Measurements from ENCODE around the gene NOM1.

NOM1 gene

GRCh38 chr7:157018997-157019608, 69.6 kb downstream of the NOM1 start:
- DNase-seq (ENCODE audit: extremely low read depth, insufficient read length), result no peak
- Histone ChIP-seq H3K4me3 (replicated peaks; ENCODE audit: low read depth, low read length) (peak overlapping the region; percentile 23; the same call in 1 of the 2 replicates), H3K36me3 (ENCODE audit: control insufficient read depth, insufficient read depth, low read length) (no peaks in the 10 kb centered on the region), H3K27me3 (replicated peaks; ENCODE audit: control insufficient read depth, insufficient read depth, low read length) (peaks cover 3% of the 10 kb centered on the region)
- no peak for TF ChIP-seq CTCF (IDR thresholded peaks at IDR 0.05; ENCODE audit: insufficient read depth, low read length, poor library complexity, severe bottlenecking)

DNA sequence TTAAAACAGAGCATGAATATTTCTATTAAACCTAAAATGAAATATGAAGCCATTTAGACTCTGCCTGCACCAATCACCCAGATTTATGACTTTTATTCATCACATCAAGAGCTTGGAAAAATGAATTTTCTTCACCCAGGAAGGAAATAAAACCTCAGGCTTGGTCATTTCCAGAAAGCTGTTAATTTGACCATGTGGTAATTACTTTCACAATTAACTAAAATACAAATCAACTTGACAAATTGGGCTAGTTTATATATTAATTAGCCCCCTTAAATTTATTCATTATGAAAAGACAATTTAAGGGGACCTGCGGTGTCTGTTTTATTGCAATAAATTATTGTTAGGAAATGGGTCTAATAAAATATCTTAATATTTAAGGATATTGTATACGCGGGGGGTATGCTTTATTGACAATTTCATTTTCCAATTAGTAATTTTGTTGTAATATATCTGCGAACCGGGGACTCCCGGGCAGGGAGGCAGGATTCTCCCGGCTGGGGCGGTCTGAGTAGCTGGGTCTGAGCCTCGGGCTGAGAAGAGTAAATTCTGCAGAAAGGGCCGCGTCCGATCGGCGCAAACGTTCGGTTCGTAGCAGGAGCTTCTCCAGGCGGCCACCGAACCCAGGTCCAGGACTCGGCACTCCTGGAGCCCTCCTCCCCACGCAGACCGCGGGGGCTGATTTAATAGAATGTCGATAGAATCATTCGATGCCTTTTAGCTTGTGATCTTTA, 70.4 kb downstream of the NOM1 start:
- DNase-seq (ENCODE audit: extremely low read depth, insufficient read length), result no peak
- Histone ChIP-seq H3K27me3 (replicated peaks; ENCODE audit: control insufficient read depth, insufficient read depth, low read length) (peaks cover 4% of the 10 kb centered on the region), H3K4me3 (replicated peaks; ENCODE audit: low read depth, low read length) (no peak overlapping the region), H3K36me3 (ENCODE audit: control insufficient read depth, insufficient read depth, low read length) (no peaks in the 10 kb centered on the region)
- no peak for TF ChIP-seq CTCF (IDR thresholded peaks at IDR 0.05; ENCODE audit: insufficient read depth, low read length, poor library complexity, severe bottlenecking)

DNA sequence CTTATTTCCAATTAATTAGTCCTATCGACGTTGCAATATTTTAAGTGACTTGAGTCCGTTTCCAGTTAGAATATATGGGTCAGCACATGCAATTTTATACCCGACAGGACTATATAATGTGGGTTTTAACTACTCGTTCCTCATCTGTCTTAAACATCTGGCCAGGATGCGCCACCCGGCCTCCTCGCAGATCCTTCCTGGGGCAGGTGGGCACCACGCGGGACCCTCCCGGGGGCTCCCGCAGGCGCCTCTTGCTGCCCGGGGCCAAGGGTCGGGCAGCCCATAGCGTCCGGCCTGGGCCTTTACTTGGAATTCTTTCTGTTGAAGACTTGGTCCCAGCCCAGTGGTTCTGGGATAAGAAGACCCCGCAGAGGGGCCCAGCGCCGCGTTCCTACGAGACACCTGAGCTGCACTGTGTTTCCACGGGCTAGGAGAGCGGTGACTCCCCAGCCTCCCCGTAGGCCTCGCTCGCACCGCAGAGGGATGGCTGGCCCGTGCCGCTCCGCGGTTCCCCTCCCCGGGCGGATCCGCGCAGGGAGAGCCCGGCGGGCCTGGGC, 71.1 kb downstream of the NOM1 start:
- H3K4me3 ChIP-seq (replicated peaks; ENCODE audit: low read depth, low read length), result no peak overlapping the region
- no peak for DNase-seq (ENCODE audit: extremely low read depth, insufficient read length)
- H3K27me3 ChIP-seq (replicated peaks; ENCODE audit: control insufficient read depth, insufficient read depth, low read length), result peaks cover 4% of the 10 kb centered on the region
- H3K36me3 ChIP-seq (ENCODE audit: control insufficient read depth, insufficient read depth, low read length), result no peaks in the 10 kb centered on the region
- TF ChIP-seq CTCF (IDR thresholded peaks at IDR 0.05; ENCODE audit: insufficient read depth, low read length, poor library complexity, severe bottlenecking), result no peak

DNA sequence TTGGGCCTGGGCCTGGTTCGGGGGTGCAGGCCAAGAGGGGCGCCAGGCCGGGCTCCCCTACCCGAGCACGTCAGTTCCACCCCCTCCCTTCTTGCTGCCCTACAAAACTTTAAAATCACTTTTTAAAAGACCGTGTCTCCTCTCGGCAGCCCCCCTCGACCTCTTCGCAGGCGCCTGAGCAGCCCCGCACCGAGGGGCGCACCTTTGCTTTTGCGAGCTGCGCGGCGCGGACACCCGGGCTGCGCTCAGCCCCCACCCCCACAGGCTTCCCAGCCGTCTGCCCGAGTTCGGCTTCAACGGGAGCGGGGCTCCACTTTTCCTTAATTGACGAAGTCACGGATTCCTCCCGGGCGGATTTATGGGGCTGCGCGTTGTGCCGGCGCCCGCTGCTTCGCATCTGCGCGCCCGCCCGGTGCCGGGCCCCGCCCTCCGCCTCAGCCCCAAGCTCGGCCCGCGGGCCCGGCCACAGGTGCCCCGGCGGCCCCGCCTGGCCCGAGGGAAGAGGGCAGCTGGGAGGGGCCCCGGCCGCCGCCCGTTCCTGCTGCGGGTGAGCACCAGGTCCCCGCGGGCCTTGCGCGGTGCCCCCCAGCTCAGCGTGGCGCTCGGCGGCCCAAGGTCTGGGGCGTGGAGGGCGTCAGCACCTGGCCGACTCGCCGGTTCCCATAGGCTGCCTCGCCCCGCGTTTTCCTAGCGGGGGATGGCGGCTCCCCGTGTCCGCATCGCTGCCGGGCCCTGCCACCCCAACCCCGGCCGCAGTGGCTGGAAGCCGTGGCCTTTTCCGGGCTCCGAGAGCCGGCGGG, 71.8 kb downstream of the NOM1 start:
- H3K4me3 ChIP-seq (replicated peaks; ENCODE audit: low read depth, low read length), result no peak overlapping the region
- H3K36me3 ChIP-seq (ENCODE audit: control insufficient read depth, insufficient read depth, low read length), result no peaks in the 10 kb centered on the region
- H3K27me3 ChIP-seq (replicated peaks; ENCODE audit: control insufficient read depth, insufficient read depth, low read length), result peaks cover 4% of the 10 kb centered on the region
- no peak for TF ChIP-seq CTCF (IDR thresholded peaks at IDR 0.05; ENCODE audit: insufficient read depth, low read length, poor library complexity, severe bottlenecking)
- DNase-seq (ENCODE audit: extremely low read depth, insufficient read length), result no peak

GRCh38 chr7:157021871-157022680, 72.6 kb downstream of the NOM1 start:
- no peak overlapping the region for H3K4me3 ChIP-seq (replicated peaks; ENCODE audit: low read depth, low read length)

More at GRCh38 chr7:157021871-157022680, 72.6 kb downstream of the NOM1 start:
- H3K27me3 ChIP-seq (replicated peaks; ENCODE audit: control insufficient read depth, insufficient read depth, low read length), result peaks cover 4% of the 10 kb centered on the region
- no peak for TF ChIP-seq CTCF (IDR thresholded peaks at IDR 0.05; ENCODE audit: insufficient read depth, low read length, poor library complexity, severe bottlenecking)
- DNase-seq (ENCODE audit: extremely low read depth, insufficient read length), result no peak
- no peaks in the 10 kb centered on the region for H3K36me3 ChIP-seq (ENCODE audit: control insufficient read depth, insufficient read depth, low read length)
